GM19324 (cell line): ENCODE measurements around the gene ALDH9A1.
"Not testable (repeated sequence)": the region's sequence is repeated elsewhere in the genome, so short reads cannot be mapped to it uniquely, and the experiment has no call there.

Experiments used
- ATAC-seq: cut with Tn5 transposase; IDR thresholded peaks from one replicate; pipeline ENCODE4 v1.9.1; 2021; ENCODE audit warnings: mild to moderate bottlenecking, moderate library complexity; ENCODE audit not compliant: unreplicated experiment, low FRiP score

Gene ALDH9A1

GRCh38 chr1:165647970-165648369 lies 50.4 kb downstream of the ALDH9A1 start:
- no peak for ATAC-seq

- no peak for ATAC-seq
These were observed 50.8 kb downstream of the ALDH9A1 start for GRCh38 chr1:165647517-165647916.

- peak; percentile 40 for ATAC-seq
These were observed 52.6 kb downstream of the ALDH9A1 start for GRCh38 chr1:165645654-165646366.

- no peak for ATAC-seq
These were observed 54.2 kb downstream of the ALDH9A1 start for GRCh38 chr1:165644064-165644735.

GRCh38 chr1:165641231-165641987 lies 57.0 kb downstream of the ALDH9A1 start:
- ATAC-seq, result no peak

- no peak for ATAC-seq
These were observed 58.3 kb downstream of the ALDH9A1 start for GRCh38 chr1:165639821-165640623.

- not testable (repeated sequence) for ATAC-seq
These were observed 60.2 kb downstream of the ALDH9A1 start for GRCh38 chr1:165638211-165638610.

GRCh38 chr1:165637427-165637826 lies 60.9 kb downstream of the ALDH9A1 start:
- no peak for ATAC-seq

GRCh38 chr1:165635823-165636222 lies 62.5 kb downstream of the ALDH9A1 start:
- no peak for ATAC-seq

- ATAC-seq, result no peak
These were observed 63.0 kb downstream of the ALDH9A1 start for GRCh38 chr1:165635329-165635728.

GRCh38 chr1:165634154-165634921 lies 64.0 kb downstream of the ALDH9A1 start:
- ATAC-seq, result no peak

GRCh38 chr1:165633614-165634013 lies 64.7 kb downstream of the ALDH9A1 start:
- no peak for ATAC-seq

GRCh38 chr1:165632491-165632890 lies 65.9 kb downstream of the ALDH9A1 start:
- no peak for ATAC-seq

GRCh38 chr1:165632152-165632469 lies 66.3 kb downstream of the ALDH9A1 start:
- ATAC-seq, result no peak

- ATAC-seq, result peak; percentile 31
These were observed 66.8 kb downstream of the ALDH9A1 start for GRCh38 chr1:165631342-165632151.

GRCh38 chr1:165630629-165631341 lies 67.6 kb downstream of the ALDH9A1 start, which contains the start of gene MGST3:
Gene MGST3, plus strand, starts transcription at chr1:165631234. Its CDS starts 18,614 bp downstream, at chr1:165649848.
- ATAC-seq, result peak; percentile 92

GRCh38 chr1:165629848-165630628 lies 68.3 kb downstream of the ALDH9A1 start:
- no peak for ATAC-seq

GRCh38 chr1:165629151-165629550 lies 69.2 kb downstream of the ALDH9A1 start:
- ATAC-seq, result no peak
